Stimulated activated CD4-positive, alpha-beta T cell treated with anti-CD3 and anti-CD28 coated beads, Interleukin-12 subunit alpha, Interleukin-12 subunit beta, amount 100 ng/mL, for 24 hours (primary cell): ENCODE results near the gene ZFP36.

Source experiments
- DNase-seq, 2 experiments: peaks; one replicate each; pipeline ENCODE4 v3.0.0-alpha.2; 2020; ENCODE audit warnings: low read depth in 2 of 2

Gene ZFP36

GRCh38 chr19:39419003-39419402, 12.4 kb downstream of the ZFP36 start:
- DNase-seq, result no peak

GRCh38 chr19:39420769-39421168, 14.1 kb downstream of the ZFP36 start:
- no peak for DNase-seq

GRCh38 chr19:39422020-39422419, 15.4 kb downstream of the ZFP36 start:
- DNase-seq, result no peak

GRCh38 chr19:39423258-39424086, 16.8 kb downstream of the ZFP36 start:
- DNase-seq, result no peak

- DNase-seq, result no peak
Observed at GRCh38 chr19:39424934-39425333, 18.3 kb downstream of the ZFP36 start.

GRCh38 chr19:39425744-39426143, 19.1 kb downstream of the ZFP36 start:
- DNase-seq, result no peak

GRCh38 chr19:39426170-39426569, 19.5 kb downstream of the ZFP36 start:
- DNase-seq, result no peak

GRCh38 chr19:39427707-39428106, 21.1 kb downstream of the ZFP36 start:
- no peak for DNase-seq

- no peak for DNase-seq
Observed at GRCh38 chr19:39428283-39429112, 21.9 kb downstream of the ZFP36 start.

- DNase-seq, result peak in 1 of 2 experiments; percentile 47
Observed at GRCh38 chr19:39430675-39431593, 24.3 kb downstream of the ZFP36 start.

- DNase-seq, result no peak
Observed at GRCh38 chr19:39432677-39433025, 26.0 kb downstream of the ZFP36 start.

GRCh38 chr19:39433480-39434079, 26.9 kb downstream of the ZFP36 start:
- no peak for DNase-seq

- DNase-seq, result no peak
Observed at GRCh38 chr19:39434123-39435076, 27.8 kb downstream of the ZFP36 start.

GRCh38 chr19:39435499-39436349, 29.1 kb downstream of the ZFP36 start, which contains the start of gene RPS16:
Gene RPS16, minus strand, starts transcription at chr19:39435949. Its CDS starts 54 bp downstream, at chr19:39435895.
- DNase-seq, result peak; percentile 99

GRCh38 chr19:39436350-39436716, 29.7 kb downstream of the ZFP36 start:
- no peak for DNase-seq

GRCh38 chr19:39438270-39438934, 31.8 kb downstream of the ZFP36 start:
- DNase-seq, result no peak

- DNase-seq, result no peak
Observed at GRCh38 chr19:39444598-39445195, 38.0 kb downstream of the ZFP36 start.
